ENCODE data around the gene APOBR.
"Not testable (repeated sequence)": the region's sequence is repeated elsewhere in the genome, so short reads cannot be mapped to it uniquely, and the experiment has no call there.

APOBR gene

DNA sequence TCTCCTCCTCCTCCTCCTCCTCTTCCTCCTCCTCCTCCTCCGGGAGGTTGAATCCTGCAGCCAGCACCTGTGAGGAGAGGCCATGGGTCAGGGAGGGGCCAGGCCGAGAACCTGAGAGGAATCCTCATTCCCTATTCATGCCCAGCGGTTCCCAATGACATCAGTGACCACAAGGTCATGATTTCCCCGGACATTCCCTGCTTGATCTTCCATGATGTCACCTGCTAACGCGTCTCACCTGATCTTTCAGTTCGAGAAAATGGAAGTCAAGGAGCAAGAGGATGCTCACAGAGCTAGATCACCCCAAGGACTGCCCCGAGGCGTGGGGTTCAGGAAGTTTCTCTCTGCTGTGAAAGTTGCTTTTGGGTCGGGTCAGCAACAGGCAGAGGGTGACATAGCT, 5.4 kb downstream of the APOBR start:
- DNase-seq (ENCODE audit: extremely low read depth, low read depth): no peak
- TF ChIP-seq, protein P1, sequence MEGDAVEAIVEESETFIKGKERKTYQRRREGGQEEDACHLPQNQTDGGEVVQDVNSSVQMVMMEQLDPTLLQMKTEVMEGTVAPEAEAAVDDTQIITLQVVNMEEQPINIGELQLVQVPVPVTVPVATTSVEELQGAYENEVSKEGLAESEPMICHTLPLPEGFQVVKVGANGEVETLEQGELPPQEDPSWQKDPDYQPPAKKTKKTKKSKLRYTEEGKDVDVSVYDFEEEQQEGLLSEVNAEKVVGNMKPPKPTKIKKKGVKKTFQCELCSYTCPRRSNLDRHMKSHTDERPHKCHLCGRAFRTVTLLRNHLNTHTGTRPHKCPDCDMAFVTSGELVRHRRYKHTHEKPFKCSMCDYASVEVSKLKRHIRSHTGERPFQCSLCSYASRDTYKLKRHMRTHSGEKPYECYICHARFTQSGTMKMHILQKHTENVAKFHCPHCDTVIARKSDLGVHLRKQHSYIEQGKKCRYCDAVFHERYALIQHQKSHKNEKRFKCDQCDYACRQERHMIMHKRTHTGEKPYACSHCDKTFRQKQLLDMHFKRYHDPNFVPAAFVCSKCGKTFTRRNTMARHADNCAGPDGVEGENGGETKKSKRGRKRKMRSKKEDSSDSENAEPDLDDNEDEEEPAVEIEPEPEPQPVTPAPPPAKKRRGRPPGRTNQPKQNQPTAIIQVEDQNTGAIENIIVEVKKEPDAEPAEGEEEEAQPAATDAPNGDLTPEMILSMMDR (IDR thresholded peaks at IDR 0.05; ENCODE audit: low read depth, low read length, missing control alignments): no peak
- H3K4me3 ChIP-seq (replicated peaks; ENCODE audit: low read depth, low read length): no peak overlapping the region

DNA sequence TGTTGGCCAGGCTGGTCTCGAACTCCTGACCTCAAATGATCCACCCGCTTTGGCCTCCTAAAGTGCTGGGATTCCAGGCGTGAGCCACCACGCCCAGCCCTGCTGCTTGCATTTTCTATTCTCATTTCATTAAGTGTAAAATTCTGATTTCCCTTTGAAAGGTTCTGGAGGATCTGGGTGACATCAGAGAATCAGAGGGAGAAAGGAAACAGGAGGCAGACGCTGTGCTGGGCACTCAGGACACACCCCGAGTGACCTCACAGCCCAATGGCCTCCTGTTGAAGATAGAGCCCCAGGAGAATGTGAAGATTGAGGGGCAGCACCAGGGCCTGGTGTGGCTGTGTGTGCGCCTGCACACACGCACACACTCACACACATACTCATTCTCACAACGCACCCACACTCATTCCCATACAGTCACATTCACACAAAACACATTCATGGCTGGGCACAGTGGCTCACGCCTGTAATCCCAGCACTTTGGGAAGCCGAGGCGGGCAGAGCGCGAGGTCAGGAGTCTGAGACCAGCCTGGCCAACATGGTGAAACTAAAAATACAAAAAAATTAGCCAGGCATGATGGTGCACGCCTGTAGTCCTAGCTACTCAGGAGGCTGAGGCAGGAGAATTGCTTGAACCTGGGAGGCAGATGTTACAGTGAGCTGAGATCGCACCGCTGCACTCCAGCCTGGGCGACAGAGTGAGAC, 6.2 kb downstream of the APOBR start:
- DNase-seq (ENCODE audit: extremely low read depth, low read depth): not testable (repeated sequence)

DNA sequence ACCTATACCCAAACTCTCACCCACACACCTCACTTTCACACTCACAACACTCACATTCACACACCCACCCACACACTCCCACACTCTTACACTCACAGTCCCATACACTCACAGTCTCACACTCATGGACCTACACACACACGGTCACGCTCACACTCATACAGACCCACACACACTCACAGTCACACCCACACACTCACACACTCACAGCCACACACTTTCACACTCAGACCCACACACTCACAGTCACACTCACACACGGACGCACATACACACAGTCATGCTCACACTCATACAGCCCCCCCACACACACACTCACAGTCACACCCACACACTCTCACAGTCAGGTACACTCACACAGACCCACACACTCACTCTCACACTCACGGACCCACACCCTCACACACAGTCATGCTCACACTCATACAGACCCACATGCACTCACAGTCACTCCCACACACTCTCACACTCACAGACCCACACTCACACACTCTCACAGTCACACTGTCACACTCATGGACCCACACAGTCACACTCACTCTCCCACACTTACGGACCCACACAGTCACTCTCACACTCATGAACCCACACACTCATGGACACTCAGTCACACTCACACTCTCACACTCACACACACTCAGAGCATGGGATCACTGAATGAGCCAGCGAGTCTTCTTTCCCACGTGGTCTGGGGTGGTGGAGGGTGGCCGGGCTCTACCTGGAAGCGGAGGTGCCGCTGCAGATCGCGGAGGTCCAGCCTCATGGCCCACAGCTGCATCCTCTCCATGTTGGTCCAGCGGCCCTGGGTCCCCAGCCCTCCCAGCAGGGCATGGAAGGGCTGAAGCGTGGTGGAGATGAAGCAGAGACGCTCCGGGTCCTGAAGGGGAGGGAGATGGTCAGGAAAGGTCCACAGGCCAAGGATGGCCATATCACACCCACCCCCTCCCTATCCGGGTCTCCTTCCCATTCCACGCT, 7.1 kb downstream of the APOBR start:
- no peak overlapping the region for H3K4me3 ChIP-seq (replicated peaks; ENCODE audit: low read depth, low read length)
- no peak for DNase-seq (ENCODE audit: extremely low read depth, low read depth)
- TF ChIP-seq, protein P1 (IDR thresholded peaks at IDR 0.05; ENCODE audit: low read depth, low read length, missing control alignments): no peak

More for the DNA sequence above, 6.2 kb downstream of the APOBR start:
- H3K4me3 ChIP-seq (replicated peaks; ENCODE audit: low read depth, low read length): not testable (repeated sequence)

DNA sequence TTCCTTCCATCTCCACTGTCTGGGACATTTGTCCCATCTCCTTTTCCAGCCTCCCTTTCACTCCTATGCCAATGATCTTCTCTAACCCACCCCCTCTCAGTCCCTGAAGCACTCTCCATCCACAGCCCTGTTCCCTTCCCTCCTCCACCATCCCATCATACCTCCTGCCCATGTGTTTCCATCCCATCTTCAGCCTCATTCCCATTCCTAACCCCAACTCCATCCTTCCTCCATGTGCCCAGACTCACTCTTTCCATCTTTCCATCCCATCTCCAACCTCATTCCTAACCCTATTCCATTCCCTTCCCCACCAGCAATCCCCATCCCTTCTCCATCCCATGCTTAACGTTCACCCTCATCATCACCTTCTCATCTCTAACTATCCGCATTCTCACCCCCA, 7.8 kb downstream of the APOBR start:
- H3K4me3 ChIP-seq (replicated peaks; ENCODE audit: low read depth, low read length): no peak overlapping the region
- TF ChIP-seq, protein P1 (IDR thresholded peaks at IDR 0.05; ENCODE audit: low read depth, low read length, missing control alignments): no peak
- DNase-seq (ENCODE audit: extremely low read depth, low read depth): no peak

DNA sequence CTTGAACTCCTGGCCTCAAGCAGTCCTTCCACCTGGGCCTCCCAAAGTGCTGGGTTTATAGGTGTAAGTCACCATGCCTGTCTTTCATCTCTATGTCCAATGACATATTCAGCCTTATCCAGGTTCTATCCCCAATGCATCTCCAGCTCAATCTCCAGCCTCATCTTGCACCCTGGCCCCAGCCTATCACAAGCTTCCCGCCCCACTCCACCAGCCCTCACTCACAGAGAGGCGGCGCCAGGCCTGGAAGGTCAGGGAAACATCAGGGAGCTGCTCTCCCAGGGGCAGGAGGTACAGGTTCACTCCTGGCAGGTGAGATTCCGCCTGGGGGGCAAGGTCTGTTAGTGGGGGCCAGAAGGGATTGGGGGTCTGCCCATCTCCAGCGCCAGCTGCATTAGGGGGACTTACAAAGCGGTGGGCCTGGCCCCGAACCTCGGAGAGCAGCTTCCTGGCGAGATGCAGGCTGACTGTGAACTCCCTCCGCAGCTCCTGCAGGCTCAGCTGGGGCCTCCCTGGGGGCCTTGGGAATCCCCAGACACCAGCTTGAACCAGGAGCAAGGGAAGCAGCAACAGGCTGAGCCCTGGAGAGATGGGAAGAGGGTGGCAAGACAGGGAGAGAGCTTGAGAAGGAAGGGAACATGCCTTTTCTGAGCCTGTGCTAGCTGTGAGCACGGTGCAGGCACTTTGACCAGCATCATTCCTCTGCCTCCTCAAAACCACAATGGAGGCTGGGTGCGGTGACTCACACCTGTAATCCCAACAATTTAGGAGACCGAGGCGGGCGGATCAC, 9.2 kb downstream of the APOBR start:
- no peak for DNase-seq (ENCODE audit: extremely low read depth, low read depth)
- no peak overlapping the region for H3K4me3 ChIP-seq (replicated peaks; ENCODE audit: low read depth, low read length)
- TF ChIP-seq, protein P1 (IDR thresholded peaks at IDR 0.05; ENCODE audit: low read depth, low read length, missing control alignments): no peak

DNA sequence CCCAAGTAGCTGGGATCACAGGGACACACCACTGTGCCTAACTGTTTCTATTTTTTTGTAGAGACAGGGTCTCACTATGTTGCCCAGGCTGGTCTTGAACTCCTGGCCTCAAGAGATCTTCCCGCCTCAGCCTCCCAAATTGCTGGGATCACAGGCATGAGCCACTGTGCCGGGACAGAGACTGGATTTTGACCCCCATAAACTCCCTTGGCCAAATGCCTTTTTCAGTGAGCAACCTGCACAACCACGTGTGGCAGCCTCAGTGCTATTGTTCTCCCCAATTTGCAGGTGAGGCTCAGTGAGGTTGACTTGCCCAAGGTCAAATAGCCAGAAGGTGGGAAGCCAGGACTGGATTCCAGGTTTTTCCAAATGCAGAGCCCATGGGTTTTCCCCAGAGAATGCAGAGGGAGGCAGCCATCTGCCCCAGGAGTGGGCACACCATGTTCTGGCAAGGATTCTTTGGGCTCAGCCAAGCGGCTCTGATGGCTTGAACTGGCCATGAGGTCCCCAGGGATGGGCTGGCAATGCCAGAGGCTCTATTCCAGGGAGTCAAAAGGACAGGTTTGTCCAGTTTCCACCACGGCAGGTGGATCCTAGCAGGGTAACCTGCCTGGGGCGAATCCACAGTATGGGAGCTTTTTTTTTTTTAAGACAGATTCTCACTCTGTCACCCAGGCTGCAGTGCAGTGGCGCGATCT, 10.4 kb downstream of the APOBR start:
- no peak for DNase-seq (ENCODE audit: extremely low read depth, low read depth)
- TF ChIP-seq, protein P1 (IDR thresholded peaks at IDR 0.05; ENCODE audit: low read depth, low read length, missing control alignments): no peak
- H3K4me3 ChIP-seq (replicated peaks; ENCODE audit: low read depth, low read length): no peak overlapping the region
